ENCODE results near the gene RTEL1. TPM values are rescaled to one million over a fixed set of nuclear protein-coding genes. Genes with fewer than 3 reads are reported as not detected.
A peak's percentile ranks its signal among the peaks of the same experiment; 100 is the strongest.

Gene RTEL1
- polyA plus RNA-seq, 1 experiment = 11.3 TPM

- Histone ChIP-seq H3K27me3 (ENCODE audit: control insufficient read depth, insufficient read depth, low read length) (no peaks in the 10 kb centered on the region), H3K9me3 (ENCODE audit: control insufficient read depth, insufficient read depth, low read length) (no peaks in the 10 kb centered on the region; the same call in 1 of the 2 replicates), H3K4me3 (ENCODE audit: low read depth, low read length) (no peak overlapping the region), H3K27ac (ENCODE audit: low read depth, low read length) (no peak overlapping the region)
- POLR2A ChIA-PET = interaction anchor here (0.5 kb wide), 1 partner anchor 763 kb away, joined by 4 read pairs; no protein-coding TSS in a partner anchor
- DNase-seq (ENCODE audit: low read depth, low spot score) = no peak
- no peak for TF ChIP-seq CTCF (IDR thresholded peaks at IDR 0.05; ENCODE audit: low read depth, low read length)
- CTCF ChIA-PET = no interaction called here
Measured at GRCh38 chr20:63690898-63691710, 33.0 kb downstream of the RTEL1 start.

- TF ChIP-seq CTCF (IDR thresholded peaks at IDR 0.05; ENCODE audit: low read depth, low read length) = no peak
- no peak for DNase-seq (ENCODE audit: low read depth, low spot score)
- H3K27me3 ChIP-seq (ENCODE audit: control insufficient read depth, insufficient read depth, low read length) = no peaks in the 10 kb centered on the region
- ChIA-PET CTCF (no interaction called here), POLR2A (interaction anchor here (1.0 to 1.2 kb wide), 2 partner anchors 9 to 39 kb away, joined by 4 to 6 read pairs; partner anchors contain the start of gene STMN3)
- no peaks in the 10 kb centered on the region; the same call in 1 of the 2 replicates for H3K9me3 ChIP-seq (ENCODE audit: control insufficient read depth, insufficient read depth, low read length)
- no peak overlapping the region for H3K27ac ChIP-seq (ENCODE audit: low read depth, low read length)
- no peak overlapping the region for H3K4me3 ChIP-seq (ENCODE audit: low read depth, low read length)
Measured at GRCh38 chr20:63691711-63692435, 33.8 kb downstream of the RTEL1 start.

GRCh38 chr20:63692436-63693082, 34.4 kb downstream of the RTEL1 start:
- TF ChIP-seq CTCF (IDR thresholded peaks at IDR 0.05; ENCODE audit: low read depth, low read length) = 0 out of 2 replicates have a peak, but pooled peaks have one; percentile 13
- CTCF ChIA-PET = no interaction called here
- Histone ChIP-seq H3K9me3 (ENCODE audit: control insufficient read depth, insufficient read depth, low read length) (no peaks in the 10 kb centered on the region; the same call in 1 of the 2 replicates), H3K4me3 (ENCODE audit: low read depth, low read length) (no peak overlapping the region), H3K27ac (ENCODE audit: low read depth, low read length) (no peak overlapping the region), H3K27me3 (ENCODE audit: control insufficient read depth, insufficient read depth, low read length) (no peaks in the 10 kb centered on the region)
- no peak for DNase-seq (ENCODE audit: low read depth, low spot score)
- POLR2A ChIA-PET = interaction anchor here (1.0 to 1.2 kb wide), 2 partner anchors 10 to 39 kb away, joined by 4 to 6 read pairs; partner anchors contain the start of gene STMN3

GRCh38 chr20:63693083-63693732, 35.1 kb downstream of the RTEL1 start:
- no peak for TF ChIP-seq CTCF (IDR thresholded peaks at IDR 0.05; ENCODE audit: low read depth, low read length)
- no peaks in the 10 kb centered on the region; the same call in 1 of the 2 replicates for H3K9me3 ChIP-seq (ENCODE audit: control insufficient read depth, insufficient read depth, low read length)
- no peak for DNase-seq (ENCODE audit: low read depth, low spot score)
- ChIA-PET POLR2A (no interaction called here), CTCF (no interaction called here)
- no peaks in the 10 kb centered on the region for H3K27me3 ChIP-seq (ENCODE audit: control insufficient read depth, insufficient read depth, low read length)
- no peak overlapping the region for H3K27ac ChIP-seq (ENCODE audit: low read depth, low read length)
- H3K4me3 ChIP-seq (ENCODE audit: low read depth, low read length) = no peak overlapping the region

Data from AG04450 (cell line).